ENCODE data around the gene MFGE8.
"Not testable (repeated sequence)": the region's sequence is repeated elsewhere in the genome, so short reads cannot be mapped to it uniquely, and the experiment has no call there.

The MFGE8 gene

GRCh38 chr15:88913017-88913849 lies at the start of gene MFGE8:
MFGE8 (minus strand) TSS chr15:88913379; CDS start chr15:88913319, 60 bp downstream.
- Histone ChIP-seq H3K9me3 (ENCODE audit: control insufficient read depth, insufficient read depth, low read length) (no peaks in the 10 kb centered on the region), H3K9ac (ENCODE audit: low read depth, low read length) (peak within 1 kb of the TSS; percentile 87), H3K36me3 (ENCODE audit: insufficient read depth, low read length) (peaks cover 18% of the 10 kb centered on the region), H3K4me1 (ENCODE audit: insufficient read depth, low read length) (no peaks in the 10 kb centered on the region; the same call in 1 of the 2 replicates)

GRCh38 chr15:88959445-88959844 lies 46.3 kb upstream of the MFGE8 start:
- Histone ChIP-seq H3K9ac (ENCODE audit: low read depth, low read length) (no peak overlapping the region), H3K4me1 (ENCODE audit: insufficient read depth, low read length) (no peaks in the 10 kb centered on the region), H3K36me3 (ENCODE audit: insufficient read depth, low read length) (no peaks in the 10 kb centered on the region), H3K9me3 (ENCODE audit: control insufficient read depth, insufficient read depth, low read length) (no peaks in the 10 kb centered on the region; the same call in 1 of the 2 replicates)

GRCh38 chr15:88956906-88957305 lies 43.7 kb upstream of the MFGE8 start:
- Histone ChIP-seq H3K4me1 (ENCODE audit: insufficient read depth, low read length) (no peaks in the 10 kb centered on the region), H3K9me3 (ENCODE audit: control insufficient read depth, insufficient read depth, low read length) (no peaks in the 10 kb centered on the region; the same call in 1 of the 2 replicates), H3K36me3 (ENCODE audit: insufficient read depth, low read length) (no peaks in the 10 kb centered on the region)

GRCh38 chr15:88956263-88956662 lies 43.1 kb upstream of the MFGE8 start:
- Histone ChIP-seq H3K9me3 (ENCODE audit: control insufficient read depth, insufficient read depth, low read length) (peaks cover 2% of the 10 kb centered on the region; the same call in 1 of the 2 replicates), H3K36me3 (ENCODE audit: insufficient read depth, low read length) (no peaks in the 10 kb centered on the region), H3K9ac (ENCODE audit: low read depth, low read length) (no peak overlapping the region), H3K4me1 (ENCODE audit: insufficient read depth, low read length) (no peaks in the 10 kb centered on the region)

More at GRCh38 chr15:88956906-88957305, 43.7 kb upstream of the MFGE8 start:
- no peak overlapping the region for H3K9ac ChIP-seq (ENCODE audit: low read depth, low read length)

GRCh38 chr15:88954431-88955277 lies 41.5 kb upstream of the MFGE8 start:
- Histone ChIP-seq H3K9ac (ENCODE audit: low read depth, low read length) (no peak overlapping the region), H3K36me3 (ENCODE audit: insufficient read depth, low read length) (no peaks in the 10 kb centered on the region), H3K4me1 (ENCODE audit: insufficient read depth, low read length) (no peaks in the 10 kb centered on the region), H3K9me3 (ENCODE audit: control insufficient read depth, insufficient read depth, low read length) (peaks cover 3% of the 10 kb centered on the region; the same call in 1 of the 2 replicates)

GRCh38 chr15:88950600-88951160 lies 37.5 kb upstream of the MFGE8 start:
- peaks cover 3% of the 10 kb centered on the region; the same call in 1 of the 2 replicates for H3K9me3 ChIP-seq (ENCODE audit: control insufficient read depth, insufficient read depth, low read length)
- H3K4me1 ChIP-seq (ENCODE audit: insufficient read depth, low read length) = no peaks in the 10 kb centered on the region
- no peaks in the 10 kb centered on the region for H3K36me3 ChIP-seq (ENCODE audit: insufficient read depth, low read length)
- H3K9ac ChIP-seq (ENCODE audit: low read depth, low read length) = no peak overlapping the region

- no peaks in the 10 kb centered on the region for H3K4me1 ChIP-seq (ENCODE audit: insufficient read depth, low read length)
- no peak overlapping the region for H3K9ac ChIP-seq (ENCODE audit: low read depth, low read length)
- H3K9me3 ChIP-seq (ENCODE audit: control insufficient read depth, insufficient read depth, low read length) = peaks cover 3% of the 10 kb centered on the region; the same call in 1 of the 2 replicates
- no peaks in the 10 kb centered on the region for H3K36me3 ChIP-seq (ENCODE audit: insufficient read depth, low read length)
These were observed 36.7 kb upstream of the MFGE8 start for GRCh38 chr15:88949734-88950400.

- no peaks in the 10 kb centered on the region; the same call in 1 of the 2 replicates for H3K9me3 ChIP-seq (ENCODE audit: control insufficient read depth, insufficient read depth, low read length)
- peaks cover 6% of the 10 kb centered on the region; the same call in 1 of the 2 replicates for H3K4me1 ChIP-seq (ENCODE audit: insufficient read depth, low read length)
- H3K9ac ChIP-seq (ENCODE audit: low read depth, low read length) = no peak overlapping the region
- no peaks in the 10 kb centered on the region for H3K36me3 ChIP-seq (ENCODE audit: insufficient read depth, low read length)
These were observed 27.0 kb upstream of the MFGE8 start for GRCh38 chr15:88940110-88940675.

GRCh38 chr15:88939486-88939806 lies 26.3 kb upstream of the MFGE8 start:
- no peaks in the 10 kb centered on the region; the same call in none of the 2 replicates for H3K9me3 ChIP-seq (ENCODE audit: control insufficient read depth, insufficient read depth, low read length)
- H3K36me3 ChIP-seq (ENCODE audit: insufficient read depth, low read length) = no peaks in the 10 kb centered on the region
- peaks cover 6% of the 10 kb centered on the region; the same call in 1 of the 2 replicates for H3K4me1 ChIP-seq (ENCODE audit: insufficient read depth, low read length)
- H3K9ac ChIP-seq (ENCODE audit: low read depth, low read length) = no peak overlapping the region

- Histone ChIP-seq H3K9ac (ENCODE audit: low read depth, low read length) (no peak overlapping the region), H3K36me3 (ENCODE audit: insufficient read depth, low read length) (no peaks in the 10 kb centered on the region), H3K9me3 (ENCODE audit: control insufficient read depth, insufficient read depth, low read length) (peaks cover 3% of the 10 kb centered on the region), H3K4me1 (ENCODE audit: insufficient read depth, low read length) (peaks cover 6% of the 10 kb centered on the region; the same call in 1 of the 2 replicates)
These were observed 25.8 kb upstream of the MFGE8 start for GRCh38 chr15:88938802-88939485.

- H3K9me3 ChIP-seq (ENCODE audit: control insufficient read depth, insufficient read depth, low read length) = peaks cover 15% of the 10 kb centered on the region
- not testable (repeated sequence) for H3K4me1 ChIP-seq (ENCODE audit: insufficient read depth, low read length); H3K36me3 ChIP-seq (ENCODE audit: insufficient read depth, low read length); H3K9ac ChIP-seq (ENCODE audit: low read depth, low read length)
These were observed 21.3 kb upstream of the MFGE8 start for GRCh38 chr15:88934449-88934848.

- Histone ChIP-seq H3K36me3 (ENCODE audit: insufficient read depth, low read length) (no peaks in the 10 kb centered on the region), H3K4me1 (ENCODE audit: insufficient read depth, low read length) (no peaks in the 10 kb centered on the region), H3K9me3 (ENCODE audit: control insufficient read depth, insufficient read depth, low read length) (peaks cover 22% of the 10 kb centered on the region), H3K9ac (ENCODE audit: low read depth, low read length) (no peak overlapping the region)
These were observed 19.7 kb upstream of the MFGE8 start for GRCh38 chr15:88932875-88933330.

GRCh38 chr15:88932271-88932874 lies 19.2 kb upstream of the MFGE8 start:
- H3K9me3 ChIP-seq (ENCODE audit: control insufficient read depth, insufficient read depth, low read length) = peaks cover 22% of the 10 kb centered on the region
- H3K9ac ChIP-seq (ENCODE audit: low read depth, low read length) = no peak overlapping the region
- no peaks in the 10 kb centered on the region for H3K4me1 ChIP-seq (ENCODE audit: insufficient read depth, low read length)
- H3K36me3 ChIP-seq (ENCODE audit: insufficient read depth, low read length) = no peaks in the 10 kb centered on the region

All from ES-I3 (cell line).